Measurements from ENCODE around the gene MYBL2. TPM values are rescaled to one million over a fixed set of nuclear protein-coding genes. Genes with fewer than 3 reads are reported as not detected.
"Not testable (repeated sequence)": the region's sequence is repeated elsewhere in the genome, so short reads cannot be mapped to it uniquely, and the experiment has no call there.

The MYBL2 gene
- total RNA-seq, 1 donor from 2014 or later = 0.40 TPM

GRCh38 chr20:43740642-43741041 lies 73.7 kb downstream of the MYBL2 start:
- intact Hi-C loops (cut with DNase I) = no loop called here
- DNase-seq (ENCODE audit: low spot score) (no peak), ATAC-seq (no peak)

GRCh38 chr20:43744151-43744611 lies 77.3 kb downstream of the MYBL2 start:
- intact Hi-C loops (cut with DNase I) = no loop called here
- DNase-seq (ENCODE audit: low spot score) = no peak
- ATAC-seq = no peak

DNA sequence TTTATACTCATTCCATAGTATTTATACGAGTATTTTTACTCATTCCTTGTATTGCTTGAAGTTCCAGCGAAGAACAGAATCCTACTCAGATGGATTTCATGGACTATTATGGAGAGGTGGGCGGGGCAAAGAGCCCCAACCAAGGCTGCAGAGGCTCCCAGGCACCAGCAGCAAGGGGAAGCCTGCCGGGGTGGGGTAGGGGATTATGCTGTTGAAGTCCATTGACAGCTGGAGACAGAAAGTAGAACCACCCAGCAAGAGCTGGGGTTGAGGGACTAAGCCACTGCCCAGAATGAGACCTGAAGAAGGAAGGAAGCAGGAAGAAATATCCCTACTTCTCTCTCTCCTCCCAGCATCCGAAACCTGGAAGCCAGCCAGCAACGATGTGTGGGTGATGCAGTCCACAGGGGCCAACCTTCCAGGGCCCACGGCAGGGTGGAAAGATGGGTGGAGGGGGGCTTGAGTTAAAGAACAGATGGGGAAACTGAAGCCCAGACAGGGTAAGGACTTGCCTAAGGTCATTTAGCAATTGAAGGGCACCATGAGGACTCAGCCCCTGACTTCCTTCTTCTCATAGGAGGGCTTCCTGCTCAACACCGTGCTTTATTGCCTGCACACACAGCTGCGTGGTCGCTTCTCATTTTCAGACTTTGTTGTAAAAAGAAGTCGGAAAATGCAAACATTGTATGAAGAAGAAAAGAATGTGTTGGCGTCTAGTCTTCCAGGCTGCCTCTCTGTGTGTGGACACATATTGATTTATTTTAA lies 78.2 kb downstream of the MYBL2 start:
- intact Hi-C loops (cut with DNase I) = no loop called here
- no peak for DNase-seq (ENCODE audit: low spot score)
- ATAC-seq = no peak

GRCh38 chr20:43746344-43747137 lies 79.6 kb downstream of the MYBL2 start:
- ATAC-seq (no peak), DNase-seq (ENCODE audit: low spot score) (no peak)
- intact Hi-C loops (cut with DNase I) = no loop called here

DNA sequence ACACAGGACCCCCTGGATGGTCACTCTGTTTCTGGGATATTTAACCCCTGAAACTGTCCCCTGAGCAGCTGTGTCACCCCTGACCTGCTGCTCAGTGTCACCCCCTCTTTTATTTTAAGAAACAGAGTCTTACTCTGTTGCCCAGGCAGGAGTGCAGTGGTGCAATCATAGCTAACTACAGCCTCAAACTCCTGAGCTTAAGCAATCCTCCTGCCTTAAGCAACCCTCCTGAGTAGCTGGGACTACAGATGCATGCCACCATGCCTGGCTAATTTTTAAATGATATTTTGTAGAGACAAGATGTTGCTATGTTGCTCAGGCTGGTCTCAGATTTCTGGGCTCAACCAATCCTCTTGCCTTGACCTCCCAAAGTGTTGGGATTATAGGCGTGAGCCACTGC lies 81.4 kb downstream of the MYBL2 start:
- DNase-seq (ENCODE audit: low spot score) (no peak), ATAC-seq (no peak)
- intact Hi-C loops (cut with DNase I) = no loop called here

- intact Hi-C loops (cut with DNase I) = loop anchor here (5.0 kb wide), 1 partner anchor 337 kb away; no protein-coding TSS in a partner anchor
- peak; percentile 83 for DNase-seq (ENCODE audit: low spot score)
- ATAC-seq = peak; percentile 53
These were observed 82.9 kb downstream of the MYBL2 start for GRCh38 chr20:43749734-43750294.

DNA sequence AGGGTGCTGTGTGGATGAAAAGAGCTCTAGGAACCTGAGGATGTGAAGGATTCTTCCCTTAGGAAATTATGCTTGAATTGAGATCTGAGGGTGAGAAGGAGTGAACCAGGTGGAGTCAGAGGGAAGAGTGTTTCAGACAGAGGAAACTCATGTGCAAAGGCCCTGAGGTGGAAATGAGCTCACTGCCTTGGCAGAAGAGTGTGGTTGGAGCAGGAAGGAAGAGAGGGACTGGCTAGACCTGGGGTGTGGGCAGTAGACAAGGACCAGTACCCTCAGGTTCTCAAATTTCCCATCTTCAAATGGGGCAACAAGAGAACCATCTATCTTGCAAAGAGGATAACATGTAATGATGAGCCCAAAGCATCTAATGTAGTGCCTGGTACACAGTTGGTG lies 83.9 kb downstream of the MYBL2 start:
- intact Hi-C loops (cut with DNase I) = loop anchor here (5.0 kb wide), 1 partner anchor 337 kb away; no protein-coding TSS in a partner anchor
- DNase-seq (ENCODE audit: low spot score) = no peak
- no peak for ATAC-seq

GRCh38 chr20:43751167-43752050 lies 84.5 kb downstream of the MYBL2 start:
- intact Hi-C loops (cut with DNase I) = loop anchor here (5.0 kb wide), 1 partner anchor 336 kb away; no protein-coding TSS in a partner anchor
- DNase-seq (ENCODE audit: low spot score) = no peak
- ATAC-seq = no peak

GRCh38 chr20:43752051-43752360 lies 85.1 kb downstream of the MYBL2 start:
- DNase-seq (ENCODE audit: low spot score) (no peak), ATAC-seq (no peak)
- intact Hi-C loops (cut with DNase I) = loop anchor here (5.0 kb wide), 1 partner anchor 335 kb away; no protein-coding TSS in a partner anchor

DNA sequence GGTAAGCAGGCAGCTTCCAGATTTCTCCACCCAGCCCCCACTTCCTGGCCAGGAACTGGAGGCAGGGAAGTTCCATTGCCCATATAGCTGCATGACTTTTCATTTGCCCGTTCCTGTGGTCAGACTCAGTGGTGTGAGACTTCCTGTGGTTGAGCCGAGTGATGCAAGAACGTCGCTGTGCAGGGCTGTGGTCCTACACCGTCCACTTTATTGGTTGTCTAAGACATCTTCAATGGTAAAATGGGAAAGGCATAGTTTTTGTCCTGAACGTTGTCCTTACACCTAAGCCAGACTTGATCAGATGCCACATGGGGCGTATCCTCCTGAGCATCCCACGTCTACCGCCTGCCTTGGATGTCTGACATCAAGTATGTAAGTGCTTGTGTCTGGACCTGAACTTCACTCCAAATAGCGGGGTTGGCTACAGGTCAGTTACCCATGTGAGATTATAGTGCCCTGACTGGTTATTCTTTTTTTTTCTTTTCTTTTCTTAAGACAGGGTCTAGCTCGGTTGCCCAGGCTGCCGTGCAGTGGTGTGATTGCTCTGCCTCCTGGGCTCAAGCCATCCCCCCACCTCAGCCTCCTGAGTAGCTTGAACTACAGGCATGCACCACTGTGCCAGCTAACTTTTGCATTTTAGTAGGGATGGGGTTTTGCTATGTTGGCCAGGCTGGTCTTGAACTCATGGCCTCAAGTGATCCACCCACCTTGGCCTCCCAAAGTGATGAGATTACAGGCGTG lies 85.8 kb downstream of the MYBL2 start:
- ATAC-seq = peak; percentile 50
- no peak for DNase-seq (ENCODE audit: low spot score)
- intact Hi-C loops (cut with DNase I) = loop anchor here (5.0 kb wide), 1 partner anchor 335 kb away; no protein-coding TSS in a partner anchor

DNA sequence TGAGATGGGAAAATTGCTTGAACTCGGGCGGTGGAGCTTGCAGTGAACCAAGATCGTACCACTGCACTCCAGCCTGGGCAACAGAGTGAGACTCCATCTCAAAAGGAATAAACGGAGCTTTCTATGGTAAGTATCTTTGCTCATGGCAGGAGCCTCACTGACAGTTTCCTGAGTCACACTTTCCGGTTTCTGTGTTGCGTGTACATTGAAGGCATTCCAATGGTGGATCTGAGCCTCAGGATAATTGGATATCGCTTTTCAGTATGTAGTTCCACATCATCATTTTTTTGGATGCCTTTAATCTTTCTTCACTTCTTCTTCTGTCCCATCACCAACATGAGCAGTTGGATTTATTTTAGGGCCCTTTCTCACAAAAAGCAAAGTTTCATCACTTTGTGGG lies 88.5 kb downstream of the MYBL2 start:
- DNase-seq (ENCODE audit: low spot score) (no peak), ATAC-seq (no peak)
- intact Hi-C loops (cut with DNase I) = no loop called here

GRCh38 chr20:43755851-43756250 lies 88.9 kb downstream of the MYBL2 start:
- intact Hi-C loops (cut with DNase I) = no loop called here
- DNase-seq (ENCODE audit: low spot score) = no peak
- no peak for ATAC-seq

- DNase-seq (ENCODE audit: low spot score); intact Hi-C loops (cut with DNase I); ATAC-seq: not testable (repeated sequence)
These were observed 91.0 kb downstream of the MYBL2 start for GRCh38 chr20:43757888-43758287.

DNA sequence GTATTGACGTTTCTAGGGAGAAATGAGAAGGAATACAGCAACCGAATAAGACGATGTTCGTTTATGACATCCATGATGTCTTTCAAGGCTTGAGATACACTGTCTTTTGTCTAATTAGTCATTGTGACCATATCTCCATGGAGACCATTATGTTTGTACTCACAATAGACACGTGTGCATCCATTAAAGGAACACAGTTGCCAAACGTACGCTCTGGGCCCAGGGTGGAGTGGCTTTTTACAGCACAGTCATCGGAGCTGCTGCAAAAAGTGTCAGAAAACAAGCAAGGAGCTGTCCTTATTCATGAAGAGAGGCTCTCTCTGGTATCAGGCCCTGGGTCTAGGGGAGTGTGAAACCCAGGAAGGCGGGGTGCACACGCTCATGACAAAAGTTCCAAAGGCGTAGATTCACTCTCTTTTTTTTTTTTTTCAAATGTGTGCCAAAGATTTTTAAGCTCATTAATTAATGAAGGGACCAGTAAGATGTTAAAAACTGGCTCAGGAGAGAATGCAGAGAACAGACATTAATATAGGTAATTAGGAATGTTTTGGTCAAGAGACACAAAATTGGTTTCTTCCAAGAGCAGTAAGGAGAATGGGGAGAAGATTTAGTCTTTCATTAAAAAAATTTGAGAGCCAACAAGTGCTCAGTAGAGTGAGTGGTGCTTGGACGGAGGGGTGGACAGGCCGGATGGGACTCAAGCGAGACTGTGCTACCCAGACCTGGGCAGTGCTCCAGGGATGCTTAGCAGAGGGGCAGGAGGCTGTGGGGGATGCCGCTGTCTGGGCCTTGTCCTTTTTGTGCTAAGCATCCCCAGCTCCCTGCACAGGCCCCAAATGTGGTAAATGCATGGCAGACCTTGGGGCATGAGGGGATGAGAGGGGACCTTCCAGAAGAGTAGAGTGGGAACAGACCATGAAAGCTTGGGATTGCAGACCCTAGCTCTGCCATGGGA lies 94.7 kb downstream of the MYBL2 start:
- intact Hi-C loops (cut with DNase I) = no loop called here
- ATAC-seq (no peak), DNase-seq (ENCODE audit: low spot score) (no peak)

DNA sequence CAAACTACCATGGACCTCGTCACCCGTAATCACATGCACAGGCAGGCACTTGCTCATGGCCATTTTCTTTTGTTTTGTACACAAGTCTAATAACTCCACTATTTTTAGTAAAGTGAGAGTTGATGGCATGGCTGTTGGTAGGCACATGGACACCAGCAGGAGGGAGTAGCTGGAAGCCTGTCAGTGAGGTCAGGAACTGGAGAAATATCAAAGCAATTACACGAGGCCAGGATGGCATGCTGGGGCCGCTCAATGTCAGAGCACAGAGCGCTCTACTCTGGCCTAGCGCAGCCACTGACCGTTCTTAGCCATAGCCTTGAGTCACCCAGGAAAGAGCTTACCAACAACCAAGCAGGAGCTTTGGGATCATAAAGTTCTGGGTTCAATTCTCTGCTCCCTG lies 96.0 kb downstream of the MYBL2 start:
- DNase-seq (ENCODE audit: low spot score) = no peak
- no peak for ATAC-seq
- intact Hi-C loops (cut with DNase I) = no loop called here

- no peak for ATAC-seq
- intact Hi-C loops (cut with DNase I) = no loop called here
- DNase-seq (ENCODE audit: low spot score) = no peak
These were observed 99.0 kb downstream of the MYBL2 start for GRCh38 chr20:43765916-43766315.
